Measurements from ENCODE around the gene PTMS. TPM values are rescaled to one million over a fixed set of nuclear protein-coding genes. Genes with fewer than 3 reads are reported as not detected.

PTMS gene
- total and polyA plus RNA-seq, 2 experiments from 2014 or later, result 130 to 238 TPM

DNA sequence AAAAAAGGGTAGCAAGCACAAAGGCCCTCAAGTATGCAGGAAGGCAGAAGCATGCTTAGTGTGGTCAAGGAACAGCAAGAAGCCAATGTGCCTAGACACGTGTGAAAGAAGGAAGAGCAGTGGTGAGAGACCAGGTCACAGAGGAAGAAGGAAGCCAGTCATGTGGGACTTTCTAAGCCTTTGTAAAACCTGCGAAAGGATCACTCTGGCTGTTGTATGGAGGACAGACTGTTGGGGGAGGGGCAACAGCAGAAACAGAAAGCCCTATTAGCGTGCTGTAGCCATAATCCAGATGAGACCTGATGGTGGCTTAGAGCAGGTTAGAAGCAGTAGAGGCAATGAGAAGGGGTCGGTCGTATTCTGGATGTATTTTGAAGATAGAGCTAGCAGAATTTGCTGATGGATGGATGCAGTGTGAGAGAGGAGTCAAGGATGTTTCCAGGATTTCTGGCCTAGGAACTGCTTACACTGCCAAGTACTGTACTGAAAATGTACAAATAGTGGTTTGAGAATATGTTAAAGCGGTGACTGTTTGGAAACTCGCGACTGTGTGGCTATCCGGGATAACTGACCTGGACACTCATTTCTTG lies 7.6 kb upstream of the PTMS start:
- H3K4me3 ChIP-seq, result no peak overlapping the region
- no peaks in the 10 kb centered on the region for H4K20me1 ChIP-seq (ENCODE audit: insufficient read depth)
- peaks cover 9% of the 10 kb centered on the region for H3K4me1 ChIP-seq (ENCODE audit: insufficient read depth)
- H3K27me3 ChIP-seq (replicated peaks; ENCODE audit: insufficient read depth), result no peaks in the 10 kb centered on the region
- no peak overlapping the region for H3K9ac ChIP-seq
- H3K9me3 ChIP-seq (ENCODE audit: low read depth), result no peaks in the 10 kb centered on the region
- H3K36me3 ChIP-seq (ENCODE audit: low read depth), result no peaks in the 10 kb centered on the region
- TF ChIP-seq EZH2phosphoT487 (IDR thresholded peaks at IDR 0.05; ENCODE audit: insufficient read depth, low read depth) (no peak), EZH2 (IDR thresholded peaks at IDR 0.05; ENCODE audit: insufficient read depth, poor library complexity, severe bottlenecking) (no peak)
- H3K4me2 ChIP-seq (ENCODE audit: unreplicated experiment), result no peak overlapping the region
- no peak for DNase-seq
- no peaks in the 10 kb centered on the region for H3K9me2 ChIP-seq (ENCODE audit: insufficient read depth)
- H3K79me2 ChIP-seq (ENCODE audit: insufficient read depth), result no peaks in the 10 kb centered on the region
- WGBS, 2 experiments (ENCODE audit: low coverage in 1 of 2, low lambda C conversion rate in 2 of 2, missing lambda C conversion rate in 2 of 2), result 82% methylated on average over 9 of the region's 9 CpGs
- no peak overlapping the region for H3K27ac ChIP-seq
- peaks cover 8% of the 10 kb centered on the region for H3F3A ChIP-seq (ENCODE audit: insufficient read depth)
- in situ Hi-C loops (cut with MboI), result no loop called here
- no peak overlapping the region for H2AFZ ChIP-seq

DNA sequence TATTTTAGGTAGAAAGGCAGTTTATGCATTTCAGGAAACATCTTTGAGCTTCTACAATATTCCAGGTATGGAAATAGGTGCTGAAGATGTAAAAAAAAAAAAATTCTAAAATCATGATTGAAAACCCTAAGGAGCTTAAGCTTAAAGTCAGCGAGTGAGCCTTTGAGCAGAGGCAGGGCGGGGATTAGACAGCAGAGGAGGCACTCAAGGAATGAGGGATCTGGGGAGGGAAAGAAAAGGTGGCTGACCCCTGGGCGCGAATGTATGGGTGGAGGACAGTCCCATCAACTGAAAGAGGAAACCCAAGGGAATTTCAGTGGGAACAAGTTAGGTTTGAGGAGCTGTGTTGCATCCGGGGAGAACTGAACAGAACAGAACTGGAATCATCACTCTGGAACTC lies 6.4 kb upstream of the PTMS start:
- WGBS, 2 experiments (ENCODE audit: low coverage in 1 of 2, low lambda C conversion rate in 2 of 2, missing lambda C conversion rate in 2 of 2), result 78 to 79% methylated on average over 5 of the region's 5 CpGs
- no peak overlapping the region for H3K27ac ChIP-seq
- TF ChIP-seq EZH2 (IDR thresholded peaks at IDR 0.05; ENCODE audit: insufficient read depth, poor library complexity, severe bottlenecking) (no peak), EZH2phosphoT487 (IDR thresholded peaks at IDR 0.05; ENCODE audit: insufficient read depth, low read depth) (no peak)
- no peaks in the 10 kb centered on the region for H3K79me2 ChIP-seq (ENCODE audit: insufficient read depth)
- no peak overlapping the region for H3K4me3 ChIP-seq
- no peak overlapping the region for H2AFZ ChIP-seq
- no peak for DNase-seq
- H3K9ac ChIP-seq, result no peak overlapping the region
- H3K4me1 ChIP-seq (ENCODE audit: insufficient read depth), result peaks cover 18% of the 10 kb centered on the region
- H4K20me1 ChIP-seq (ENCODE audit: insufficient read depth), result no peaks in the 10 kb centered on the region
- in situ Hi-C loops (cut with MboI), result no loop called here
- no peak overlapping the region for H3K4me2 ChIP-seq (ENCODE audit: unreplicated experiment)
- no peaks in the 10 kb centered on the region for H3K9me3 ChIP-seq (ENCODE audit: low read depth)
- H3K36me3 ChIP-seq (ENCODE audit: low read depth), result no peaks in the 10 kb centered on the region
- H3K27me3 ChIP-seq (replicated peaks; ENCODE audit: insufficient read depth), result no peaks in the 10 kb centered on the region
- no peaks in the 10 kb centered on the region for H3K9me2 ChIP-seq (ENCODE audit: insufficient read depth)
- peaks cover 15% of the 10 kb centered on the region for H3F3A ChIP-seq (ENCODE audit: insufficient read depth)

DNA sequence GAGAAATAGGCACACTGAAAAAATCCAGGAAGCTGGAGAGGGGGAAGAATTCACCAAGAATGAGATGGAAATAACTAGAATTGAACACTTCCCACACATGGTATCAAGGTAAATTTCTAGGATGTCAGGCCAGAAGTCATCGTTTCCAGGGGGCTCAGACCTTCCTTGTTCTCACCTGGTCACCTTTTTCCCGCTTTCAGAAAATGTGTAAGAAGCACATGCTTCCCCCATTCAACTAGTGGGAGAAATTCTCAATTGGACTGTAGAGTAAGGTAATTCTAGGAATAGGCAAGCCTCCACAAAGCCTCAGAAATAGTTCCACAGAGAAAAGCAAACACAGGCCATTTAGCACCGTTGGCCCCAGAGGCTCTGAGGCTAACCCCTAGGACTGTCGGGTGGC lies 2.8 kb upstream of the PTMS start:
- in situ Hi-C loops (cut with MboI), result no loop called here

DNA sequence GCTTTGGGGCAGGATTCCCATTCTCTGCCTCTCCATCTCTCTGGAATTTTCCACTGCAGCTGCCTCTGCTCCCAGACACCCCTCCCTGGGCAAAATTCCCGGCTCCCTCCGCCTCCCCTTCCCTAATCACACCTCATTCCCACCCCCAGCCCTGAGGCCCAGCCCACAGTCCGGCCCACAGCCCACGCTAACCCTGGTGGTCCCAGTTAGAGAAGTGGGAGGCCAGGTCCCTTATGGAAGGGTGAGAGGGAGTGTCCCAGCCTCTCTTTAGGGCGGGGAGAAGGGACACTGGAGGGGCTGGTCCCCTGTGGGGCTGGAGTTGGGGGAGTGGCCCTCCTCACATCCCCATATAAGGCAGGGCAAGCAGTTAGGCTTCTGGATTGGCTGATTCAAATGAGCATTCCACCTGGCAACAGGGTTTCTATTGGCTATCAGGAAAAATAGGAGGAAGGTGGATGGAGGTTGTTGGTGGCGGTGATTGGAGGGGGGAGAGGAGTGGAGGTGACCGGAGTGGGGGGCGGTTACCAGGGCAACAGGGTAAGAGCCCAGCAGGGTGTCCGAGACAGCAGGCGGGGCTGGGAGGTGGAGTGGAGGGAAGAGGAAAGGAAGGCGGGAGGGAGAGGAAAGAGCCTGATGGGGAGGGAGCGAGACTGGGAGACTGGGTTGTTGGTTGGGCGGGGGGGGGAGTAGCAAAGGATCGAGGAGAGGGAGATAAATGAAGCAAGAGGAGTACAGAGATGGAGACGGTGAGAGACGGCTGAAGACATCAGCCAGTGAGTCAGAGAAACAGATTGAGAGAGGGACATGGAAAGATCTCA lies 1.9 kb upstream of the PTMS start:
- peak; percentile 96 for DNase-seq
- H2AFZ ChIP-seq, result peak overlapping the region; percentile 90
- H3K9me3 ChIP-seq (ENCODE audit: low read depth), result no peaks in the 10 kb centered on the region
- peaks cover under 1% of the 10 kb centered on the region; the same call in 1 of the 2 replicates for H4K20me1 ChIP-seq (ENCODE audit: insufficient read depth)
- in situ Hi-C loops (cut with MboI), result no loop called here
- H3K27ac ChIP-seq, result peak overlapping the region; percentile 73
- 1 to 5% methylated on average over 10 to 16 of the region's 16 CpGs for WGBS, 2 experiments (ENCODE audit: low coverage in 1 of 2, low lambda C conversion rate in 2 of 2, missing lambda C conversion rate in 2 of 2)
- no peaks in the 10 kb centered on the region for H3K27me3 ChIP-seq (replicated peaks; ENCODE audit: insufficient read depth)
- peaks cover 37% of the 10 kb centered on the region for H3K4me1 ChIP-seq (ENCODE audit: insufficient read depth)
- no peaks in the 10 kb centered on the region for H3K36me3 ChIP-seq (ENCODE audit: low read depth)
- peak overlapping the region; percentile 48 for H3K9ac ChIP-seq
- peak overlapping the region; percentile 72 for H3K4me2 ChIP-seq (ENCODE audit: unreplicated experiment)
- H3K9me2 ChIP-seq (ENCODE audit: insufficient read depth), result no peaks in the 10 kb centered on the region
- H3K79me2 ChIP-seq (ENCODE audit: insufficient read depth), result peaks cover 24% of the 10 kb centered on the region
- peak overlapping the region; percentile 98 for H3K4me3 ChIP-seq
- TF ChIP-seq EZH2phosphoT487 (IDR thresholded peaks at IDR 0.05; ENCODE audit: insufficient read depth, low read depth) (no peak), EZH2 (IDR thresholded peaks at IDR 0.05; ENCODE audit: insufficient read depth, poor library complexity, severe bottlenecking) (no peak)
- H3F3A ChIP-seq (ENCODE audit: insufficient read depth), result peaks cover 27% of the 10 kb centered on the region

More for the DNA sequence above, 2.8 kb upstream of the PTMS start:
- peaks cover 16% of the 10 kb centered on the region for H3K79me2 ChIP-seq (ENCODE audit: insufficient read depth)
- H3K4me2 ChIP-seq (ENCODE audit: unreplicated experiment), result peak overlapping the region; percentile 72
- H2AFZ ChIP-seq, result peak overlapping the region; percentile 90
- peak overlapping the region; percentile 48 for H3K9ac ChIP-seq
- no peak for TF ChIP-seq EZH2phosphoT487 (IDR thresholded peaks at IDR 0.05; ENCODE audit: insufficient read depth, low read depth)
- TF ChIP-seq EZH2 (IDR thresholded peaks at IDR 0.05; ENCODE audit: insufficient read depth, poor library complexity, severe bottlenecking), result no peak
- H3K4me1 ChIP-seq (ENCODE audit: insufficient read depth), result peaks cover 31% of the 10 kb centered on the region
- 55% methylated on average over 4 of the region's 4 CpGs for WGBS, 2 experiments (ENCODE audit: low coverage in 1 of 2, low lambda C conversion rate in 2 of 2, missing lambda C conversion rate in 2 of 2)
- peak overlapping the region; percentile 98; the same call in 1 of the 2 replicates for H3K4me3 ChIP-seq
- peak overlapping the region; percentile 73 for H3K27ac ChIP-seq
- no peaks in the 10 kb centered on the region for H3K9me3 ChIP-seq (ENCODE audit: low read depth)
- H3K27me3 ChIP-seq (replicated peaks; ENCODE audit: insufficient read depth), result no peaks in the 10 kb centered on the region
- no peaks in the 10 kb centered on the region for H4K20me1 ChIP-seq (ENCODE audit: insufficient read depth)
- DNase-seq, result no peak
- no peaks in the 10 kb centered on the region for H3K9me2 ChIP-seq (ENCODE audit: insufficient read depth)
- peaks cover 27% of the 10 kb centered on the region for H3F3A ChIP-seq (ENCODE audit: insufficient read depth)
- no peaks in the 10 kb centered on the region for H3K36me3 ChIP-seq (ENCODE audit: low read depth)

Data from GM23248 (cell line).